ENCODE data around the gene LYPD4.

Gene LYPD4

DNA sequence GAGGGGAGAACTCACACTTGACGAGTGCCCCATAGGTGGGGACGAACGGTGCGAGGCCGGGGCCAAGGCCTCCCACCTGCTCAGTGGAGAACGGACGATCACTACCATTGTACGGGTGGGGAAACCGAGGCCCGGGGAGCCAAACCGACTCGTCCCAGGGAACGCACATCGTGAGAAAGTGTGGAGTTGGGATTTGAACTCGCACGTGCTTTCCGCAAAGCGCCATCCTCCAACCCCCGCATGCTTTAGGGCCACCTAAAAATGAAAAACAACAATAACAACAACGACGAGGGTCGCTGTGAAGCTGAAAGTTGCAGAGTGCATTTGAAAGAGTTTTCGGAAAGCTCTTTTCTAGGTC lies 39.0 kb upstream of the LYPD4 start:
- Histone ChIP-seq H3K36me3 (ENCODE audit: insufficient read depth, low read length) (peaks cover 32% of the 10 kb centered on the region), H3K4me1 (ENCODE audit: insufficient read depth, low read length, severe bottlenecking) (peaks cover 74% of the 10 kb centered on the region), H3F3A (ENCODE audit: insufficient read depth, low read length) (peaks cover 4% of the 10 kb centered on the region; the same call in 1 of the 2 replicates), H3K4me2 (ENCODE audit: low read length) (peak overlapping the region; percentile 82), H4K20me1 (ENCODE audit: insufficient read depth, low read length) (no peaks in the 10 kb centered on the region), H3K27me3 (ENCODE audit: insufficient read depth, low read length) (no peaks in the 10 kb centered on the region), H3K4me3 (ENCODE audit: low read depth, low read length, poor library complexity, severe bottlenecking) (peak overlapping the region; percentile 83), H3K9ac (ENCODE audit: low read length) (peak overlapping the region; percentile 92), H3K9me3 (ENCODE audit: low read length) (no peaks in the 10 kb centered on the region), H3K9me2 (ENCODE audit: low read depth, low read length) (no peaks in the 10 kb centered on the region), H3K27ac (ENCODE audit: low read depth, low read length, poor library complexity, severe bottlenecking) (peak overlapping the region; percentile 95), H2AFZ (ENCODE audit: low read length) (no peak overlapping the region), H3K79me2 (ENCODE audit: insufficient read depth, low read length) (peaks cover 12% of the 10 kb centered on the region)
- TF ChIP-seq EZH2 (IDR thresholded peaks at IDR 0.05; ENCODE audit: borderline replicate concordance, low read length) (no peak), CTCF (IDR thresholded peaks at IDR 0.05; ENCODE audit: low read length) (no peak)

DNA sequence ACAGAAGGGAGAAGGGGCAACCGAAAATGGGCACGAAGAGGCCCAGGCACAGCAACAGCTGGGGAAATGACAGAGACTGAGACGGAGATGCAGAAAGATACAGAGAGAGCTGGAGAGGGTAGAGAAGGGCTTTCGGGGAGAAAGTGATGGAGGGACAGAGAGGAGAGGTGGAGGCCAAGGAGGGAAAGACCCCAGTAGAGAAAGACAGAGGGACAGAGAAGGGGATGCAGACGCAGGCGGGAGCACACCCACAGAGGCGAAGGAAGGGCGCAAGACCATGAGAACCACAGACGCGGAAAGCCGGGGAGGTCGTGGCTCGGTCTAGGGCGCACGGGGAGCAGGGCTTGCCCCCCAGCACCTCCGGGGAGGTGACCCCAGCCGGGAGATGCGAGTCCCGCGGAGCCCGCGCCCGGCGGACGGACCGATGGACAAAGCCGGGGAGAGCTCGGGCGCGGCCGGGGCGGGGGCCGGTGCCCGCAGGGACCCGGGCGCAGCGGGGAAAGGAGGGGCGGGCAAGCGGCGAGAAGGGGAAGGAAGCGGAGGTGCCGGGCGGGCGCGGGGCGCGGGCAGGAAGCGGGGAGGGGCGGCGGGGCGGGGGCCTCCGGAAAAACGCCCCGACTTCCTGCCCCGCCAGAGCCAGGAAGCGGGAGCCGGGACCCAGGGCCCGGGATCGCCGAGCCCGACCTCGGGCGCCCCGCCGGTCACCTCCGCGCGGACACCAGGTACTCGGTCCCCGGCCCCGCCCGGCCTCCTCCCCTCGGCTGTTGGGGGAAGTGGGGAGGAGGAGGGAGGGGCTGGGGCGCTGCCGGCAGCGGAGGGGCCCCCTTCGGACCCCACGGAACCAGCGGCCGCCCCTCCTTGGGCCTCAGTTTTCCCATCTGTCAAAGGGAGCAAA lies 38.3 kb upstream of the LYPD4 start, which contains the start of gene ARHGEF1:
TSS of gene ARHGEF1 (plus strand) at position 617 of the 895 bp plus-strand sequence. CDS start 4,899 bp downstream, outside the sequence.
- no peaks in the 10 kb centered on the region for H3K27me3 ChIP-seq (ENCODE audit: insufficient read depth, low read length)
- peak within 1 kb of the TSS; percentile 92 for H3K9ac ChIP-seq (ENCODE audit: low read length)
- H3K4me2 ChIP-seq (ENCODE audit: low read length) = peak within 1 kb of the TSS; percentile 82
- H3K9me3 ChIP-seq (ENCODE audit: low read length) = no peaks in the 10 kb centered on the region
- peaks cover 4% of the 10 kb centered on the region; the same call in 1 of the 2 replicates for H3F3A ChIP-seq (ENCODE audit: insufficient read depth, low read length)
- H2AFZ ChIP-seq (ENCODE audit: low read length) = no peak within 1 kb of the TSS
- H3K4me1 ChIP-seq (ENCODE audit: insufficient read depth, low read length, severe bottlenecking) = peaks cover 75% of the 10 kb centered on the region
- H3K27ac ChIP-seq (ENCODE audit: low read depth, low read length, poor library complexity, severe bottlenecking) = peak within 1 kb of the TSS; percentile 95
- peaks cover 19% of the 10 kb centered on the region for H3K79me2 ChIP-seq (ENCODE audit: insufficient read depth, low read length)
- H3K36me3 ChIP-seq (ENCODE audit: insufficient read depth, low read length) = peaks cover 32% of the 10 kb centered on the region
- peak within 1 kb of the TSS; percentile 83 for H3K4me3 ChIP-seq (ENCODE audit: low read depth, low read length, poor library complexity, severe bottlenecking)
- TF ChIP-seq EZH2 (IDR thresholded peaks at IDR 0.05; ENCODE audit: borderline replicate concordance, low read length) (no peak), CTCF (IDR thresholded peaks at IDR 0.05; ENCODE audit: low read length) (no peak)
- H4K20me1 ChIP-seq (ENCODE audit: insufficient read depth, low read length) = no peaks in the 10 kb centered on the region
- no peaks in the 10 kb centered on the region for H3K9me2 ChIP-seq (ENCODE audit: low read depth, low read length)

DNA sequence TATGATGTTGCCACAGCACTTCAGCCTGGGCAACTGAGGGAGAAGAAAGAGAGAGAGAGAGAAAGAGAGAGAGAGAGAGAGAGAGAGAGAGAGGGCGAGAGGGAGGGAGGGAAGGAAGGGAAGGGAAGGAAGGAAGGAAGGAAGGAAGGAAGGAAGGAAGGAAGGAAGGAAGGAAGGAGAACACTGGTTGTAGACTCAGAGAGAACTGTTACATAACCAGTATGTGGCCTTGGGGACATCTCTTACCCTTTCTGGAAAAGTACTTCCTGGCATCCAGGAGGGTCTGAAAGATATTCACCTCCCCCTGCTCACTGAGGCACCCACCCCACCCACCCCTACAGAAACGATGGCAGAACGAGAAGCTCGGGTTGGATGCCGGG lies 35.8 kb upstream of the LYPD4 start:
- Histone ChIP-seq H2AFZ (ENCODE audit: low read length) (no peak overlapping the region), H3K4me2 (ENCODE audit: low read length) (peak overlapping the region; percentile 90; the same call in 1 of the 2 replicates), H3K9me2 (ENCODE audit: low read depth, low read length) (no peaks in the 10 kb centered on the region), H3K79me2 (ENCODE audit: insufficient read depth, low read length) (peaks cover 21% of the 10 kb centered on the region), H3K27ac (ENCODE audit: low read depth, low read length, poor library complexity, severe bottlenecking) (peak overlapping the region; percentile 100), H3F3A (ENCODE audit: insufficient read depth, low read length) (peaks cover 17% of the 10 kb centered on the region), H3K4me3 (ENCODE audit: low read depth, low read length, poor library complexity, severe bottlenecking) (peak overlapping the region; percentile 85), H3K9me3 (ENCODE audit: low read length) (no peaks in the 10 kb centered on the region), H4K20me1 (ENCODE audit: insufficient read depth, low read length) (no peaks in the 10 kb centered on the region), H3K36me3 (ENCODE audit: insufficient read depth, low read length) (peaks cover 36% of the 10 kb centered on the region), H3K9ac (ENCODE audit: low read length) (no peak overlapping the region; the same call in 1 of the 2 replicates), H3K4me1 (ENCODE audit: insufficient read depth, low read length, severe bottlenecking) (peaks cover 74% of the 10 kb centered on the region), H3K27me3 (ENCODE audit: insufficient read depth, low read length) (no peaks in the 10 kb centered on the region)
- TF ChIP-seq CTCF (IDR thresholded peaks at IDR 0.05; ENCODE audit: low read length) (no peak), EZH2 (IDR thresholded peaks at IDR 0.05; ENCODE audit: borderline replicate concordance, low read length) (no peak)

Data from OCI-LY1 (cell line).